ENCODE measurements around the gene NELFB.

- TF ChIP-seq CTCF (IDR thresholded peaks at IDR 0.05; ENCODE audit: low read depth, low read length) (no peak), POLR2A (IDR thresholded peaks at IDR 0.05; ENCODE audit: extremely low read depth, insufficient read length) (no peak), MYC (IDR thresholded peaks at IDR 0.05; ENCODE audit: low read depth, low read length) (no peak)
These were observed 38.8 kb upstream of the NELFB start for GRCh38 chr9:137216188-137216965.
